Panc1 (cell line): ENCODE results near the gene ATXN7L2.

ENCODE experiments used
- CTCF ChIP-seq: fragments of 450-650 bp; IDR thresholded peaks from 2 replicates; pipeline ENCODE4 v1.5.1; 2017; ENCODE audit warnings: mild to moderate bottlenecking
- POLR2AphosphoS5 ChIP-seq: IDR thresholded peaks from 2 replicates; pipeline ENCODE4 v1.6.1; 2012; ENCODE audit warnings: mild to moderate bottlenecking, low read depth, low read length, moderate library complexity
- SIN3A ChIP-seq: IDR thresholded peaks from 2 replicates; pipeline ENCODE4 v1.6.1; 2012; ENCODE audit warnings: low read depth, mild to moderate bottlenecking, low read length, moderate library complexity, borderline replicate concordance; ENCODE audit not compliant: insufficient read depth
- TCF7L2 ChIP-seq: IDR thresholded peaks from 2 replicates; pipeline ENCODE4 v1.6.1; 2011; ENCODE audit warnings: mild to moderate bottlenecking, low read depth, low read length, inconsistent platforms

DNA sequence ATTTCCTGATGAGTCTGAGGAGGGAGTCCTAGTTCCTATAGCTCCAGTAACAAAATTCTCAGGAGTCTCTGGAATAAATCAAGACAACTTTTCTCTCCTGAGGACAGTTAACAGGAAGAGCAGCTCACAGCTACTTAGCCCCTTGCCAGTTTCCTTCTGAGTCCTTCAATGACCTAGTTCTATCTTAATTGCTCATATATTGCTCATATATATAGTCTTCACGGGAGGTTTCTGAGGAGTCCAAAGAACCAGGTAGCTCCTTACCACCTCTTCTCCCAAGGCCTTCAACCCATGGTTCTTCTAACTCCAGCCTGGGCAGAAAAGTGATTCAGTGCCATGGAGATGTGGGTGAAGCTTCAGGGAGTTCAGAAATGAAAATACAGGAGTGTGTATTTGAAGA lies 21.3 kb downstream of the ATXN7L2 start:
- TF ChIP-seq CTCF (no peak), SIN3A (no peak), POLR2AphosphoS5 (no peak), TCF7L2 (no peak)
